Esophagus squamous epithelium (tissue), 5 donors: Measurements from ENCODE around the gene MS4A7. TPM values are rescaled to one million over a fixed set of nuclear protein-coding genes. Genes with fewer than 3 reads are reported as not detected.

Source experiments
- DNase-seq: peaks from one replicate; lab custom pipeline; 2025; lab: John Stamatoyannopoulos, UW
- H3K27ac ChIP-seq, 4 donors: fragments of 200-600 bp; sonication (generic); one replicate each; pipeline ENCODE4 v1.5.1; 2016 to 2019; ENCODE audit warnings: mild to moderate bottlenecking in 1 of 4
- H3K27me3 ChIP-seq, 4 donors: fragments of 200-600 bp; sonication (generic); 1 replicate in 3 of 4; 2 replicates in 1 of 4; pipeline versions ENCODE4 v1.5.1 to v1.6.0; 2017 to 2021; ENCODE audit warnings: antibody characterized with exemption in 1 of 4
- H3K36me3 ChIP-seq, 3 donors: fragments of 200-600 bp; sonication (generic); one replicate each; pipeline ENCODE4 v1.5.1; 2016 to 2019
- H3K4me1 ChIP-seq, 3 donors: fragments of 200-600 bp; sonication (generic); one replicate each; pipeline ENCODE4 v1.5.1; 2017 to 2019
- H3K4me3 ChIP-seq, 4 donors: fragments of 200-600 bp; sonication (generic); 1 replicate in 3 of 4; 2 replicates in 1 of 4; pipeline ENCODE4 v1.5.1; 2016 to 2019; ENCODE audit warnings: mild to moderate bottlenecking in 2 of 4, moderate library complexity in 1 of 4
- H3K9me3 ChIP-seq, 3 donors: fragments of 200-600 bp; sonication (generic); one replicate each; pipeline ENCODE4 v1.5.1; 2016 to 2019
- CTCF ChIP-seq, 6 experiments: fragments of 450-650 bp in 4 of 6; fragments of 200-600 bp in 2 of 6; sonication (generic) in 2 of 6; IDR thresholded peaks; one replicate each; pipeline ENCODE4 v1.5.1; 2016 to 2019; ENCODE audit warnings: antibody characterized with exemption in 6 of 6, mild to moderate bottlenecking in 4 of 6, moderate library complexity in 4 of 6
- POLR2A ChIP-seq, 4 donors: fragments of 450-650 bp; IDR thresholded peaks; one replicate each; pipeline ENCODE4 v1.6.1; 2017; ENCODE audit warnings: antibody characterized with exemption in 4 of 4, mild to moderate bottlenecking in 4 of 4, moderate library complexity in 3 of 4
- WGBS, 2 donors: methylation state at CpG; one replicate each; pipeline ENCODE4 v1.1.5; 2018; 5-methylcytosine and 5-hydroxymethylcytosine counted together
- intact Hi-C: fragments of 100-400 bp; cut with DNase I; formaldehyde crosslinking; loops from one replicate; pipeline ENCODE4 v1.15.0; 2022
- total RNA-seq, 4 donors: library from RNA; depleted of rRNA; stranded (reverse); fragments of >200 nt; gene quantifications; one replicate each; pipeline ENCODE4 v1.1.0, GENCODE V29; 2016
- donor health status: DM: yes; HTN: yes; CAD: no.

Gene MS4A7
- total RNA-seq, 4 donors from 2014 or later, result 3.8 to 23.5 (median 10.3) TPM

GRCh38 chr11:60376601-60377000, 1.7 kb upstream of the MS4A7 start:
- Histone ChIP-seq H3K27me3 (no peaks in the 10 kb centered on the region), H3K9me3 (no peaks in the 10 kb centered on the region), H3K4me3 (no peak overlapping the region), H3K27ac (peak overlapping the region in 1 of 4 donors; percentile 9), H3K36me3 (no peaks in the 10 kb centered on the region), H3K4me1 (no peaks in the 10 kb centered on the region)
- no peak for DNase-seq
- TF ChIP-seq POLR2A (IDR thresholded peaks at IDR 0.05) (no peak), CTCF (IDR thresholded peaks at IDR 0.05) (no peak)
- 50 to 58% methylated on average over 3 of the region's 3 CpGs for WGBS, 2 donors
- intact Hi-C loops, result no loop called here

- DNase-seq, result no peak
- Histone ChIP-seq H3K36me3 (no peaks in the 10 kb centered on the region), H3K4me3 (no peak overlapping the region), H3K9me3 (no peaks in the 10 kb centered on the region), H3K4me1 (no peaks in the 10 kb centered on the region), H3K27ac (peak overlapping the region in 3 of 4 donors; percentile 9 to 68 (median 25)), H3K27me3 (no peaks in the 10 kb centered on the region)
- intact Hi-C loops, result no loop called here
- WGBS, 2 donors, result 78 to 89% methylated on average over 1 to 2 of the region's 2 CpGs
- TF ChIP-seq CTCF (IDR thresholded peaks at IDR 0.05) (no peak), POLR2A (IDR thresholded peaks at IDR 0.05) (peak in 1 of 4 donors; percentile 33)
These were observed 763 bp upstream of the MS4A7 start for GRCh38 chr11:60377401-60378136.

GRCh38 chr11:60389279-60389910, 11.1 kb downstream of the MS4A7 start:
- WGBS, 2 donors, result 12 to 42% methylated on average over 5 of the region's 5 CpGs
- no peak overlapping the region for H3K4me3 ChIP-seq
- H3K27ac ChIP-seq, result peak overlapping the region in 1 of 4 donors; percentile 25
- H3K27me3 ChIP-seq, result no peaks in the 10 kb centered on the region
- DNase-seq, result no peak
- TF ChIP-seq POLR2A (IDR thresholded peaks at IDR 0.05) (no peak), CTCF (IDR thresholded peaks at IDR 0.05) (no peak)
- no peaks in the 10 kb centered on the region for H3K4me1 ChIP-seq
- no peaks in the 10 kb centered on the region for H3K36me3 ChIP-seq
- no peaks in the 10 kb centered on the region for H3K9me3 ChIP-seq
- intact Hi-C loops, result no loop called here

GRCh38 chr11:60390419-60390818, 12.1 kb downstream of the MS4A7 start:
- Histone ChIP-seq H3K36me3 (no peaks in the 10 kb centered on the region), H3K4me1 (no peaks in the 10 kb centered on the region), H3K9me3 (no peaks in the 10 kb centered on the region), H3K4me3 (no peak overlapping the region), H3K27ac (no peak overlapping the region), H3K27me3 (no peaks in the 10 kb centered on the region)
- intact Hi-C loops, result no loop called here
- DNase-seq, result no peak
- no peak for TF ChIP-seq CTCF (IDR thresholded peaks at IDR 0.05)
- TF ChIP-seq POLR2A (IDR thresholded peaks at IDR 0.05), result no peak

- H3K4me3 ChIP-seq, result no peak overlapping the region
- intact Hi-C loops, result no loop called here
These were observed 14.0 kb downstream of the MS4A7 start for GRCh38 chr11:60392361-60392760.

More at GRCh38 chr11:60392361-60392760, 14.0 kb downstream of the MS4A7 start:
- Histone ChIP-seq H3K9me3 (no peaks in the 10 kb centered on the region), H3K36me3 (no peaks in the 10 kb centered on the region), H3K27me3 (no peaks in the 10 kb centered on the region), H3K27ac (no peak overlapping the region), H3K4me1 (no peaks in the 10 kb centered on the region)
- TF ChIP-seq POLR2A (IDR thresholded peaks at IDR 0.05) (no peak), CTCF (IDR thresholded peaks at IDR 0.05) (no peak)
- 68 to 71% methylated on average over 2 of the region's 2 CpGs for WGBS, 2 donors
- no peak for DNase-seq
